DOHH2 (cell line): ENCODE results near the gene ADGRB3.

Experiments used
- H3F3A ChIP-seq: fragments of 200-600 bp; sonication (generic), shearing (Covaris generic); 2 replicates; pipeline ENCODE4 v1.6.0; 2016; ENCODE audit warnings: antibody characterized with exemption, mild to moderate bottlenecking; ENCODE audit not compliant: control insufficient read depth, insufficient read depth
- H3K27ac ChIP-seq: fragments of 200-600 bp; sonication (generic); 2 replicates; pipeline ENCODE4 v1.5.1; 2014; ENCODE audit warnings: low read depth, mild to moderate bottlenecking, low read length, moderate library complexity
- H3K27me3 ChIP-seq: fragments of 200-600 bp; sonication (generic); 2 replicates; pipeline ENCODE4 v1.6.1; 2014; ENCODE audit warnings: mild to moderate bottlenecking, low read length, mixed read lengths; ENCODE audit not compliant: control insufficient read depth
- H3K36me3 ChIP-seq: fragments of 200-600 bp; sonication (generic); 2 replicates; pipeline ENCODE4 v1.6.1; 2014; ENCODE audit warnings: mild to moderate bottlenecking, low read length, moderate library complexity, mixed read lengths; ENCODE audit not compliant: control insufficient read depth
- H3K4me1 ChIP-seq: fragments of 200-600 bp; sonication (generic); 2 replicates; pipeline ENCODE4 v1.6.1; 2014; ENCODE audit warnings: mild to moderate bottlenecking, low read length, mixed read lengths; ENCODE audit not compliant: control insufficient read depth
- H3K4me2 ChIP-seq: fragments of 200-600 bp; sonication (generic); 2 replicates; pipeline ENCODE4 v1.6.0; 2014; ENCODE audit warnings: mild to moderate bottlenecking, low read length, moderate library complexity
- H3K4me3 ChIP-seq: fragments of 200-600 bp; sonication (generic); 2 replicates; pipeline ENCODE4 v1.5.1; 2014; ENCODE audit warnings: mild to moderate bottlenecking, low read length, mixed read lengths
- H3K79me2 ChIP-seq: fragments of 200-600 bp; sonication (generic); 2 replicates; pipeline ENCODE4 v1.6.1; 2014; ENCODE audit warnings: mild to moderate bottlenecking, low read length, mixed read lengths; ENCODE audit not compliant: control insufficient read depth
- H3K9me2 ChIP-seq: fragments of 200-600 bp; sonication (generic); replicated peaks from 2 replicates; pipeline ENCODE4 v1.6.1; 2014; ENCODE audit warnings: mild to moderate bottlenecking, low read length, mixed read lengths; ENCODE audit not compliant: control insufficient read depth
- H3K9me3 ChIP-seq: fragments of 200-600 bp; sonication (generic); 2 replicates; pipeline ENCODE4 v1.6.1; 2014; ENCODE audit warnings: antibody characterized with exemption, low read length, mixed read lengths; ENCODE audit not compliant: control insufficient read depth, insufficient read depth
- H4K20me1 ChIP-seq: fragments of 200-600 bp; sonication (generic); 2 replicates; pipeline ENCODE4 v1.6.0; 2014; ENCODE audit warnings: low read depth, mild to moderate bottlenecking, antibody characterized with exemption, low read length, moderate library complexity; ENCODE audit not compliant: control insufficient read depth, insufficient read depth
- EZH2phosphoT487 ChIP-seq: fragments of 200-600 bp; sonication (generic); IDR thresholded peaks from 2 replicates; pipeline ENCODE4 v1.6.1; 2017; ENCODE audit warnings: borderline replicate concordance, mild to moderate bottlenecking, antibody characterized with exemption, low read length, moderate library complexity, mixed read lengths
- TF ChIP-seq, protein P1 (sequence below): fragments of 200-600 bp; sonication (generic); IDR thresholded peaks from one replicate; pipeline ENCODE4 v1.5.1; 2014; ENCODE audit warnings: antibody characterized with exemption, mild to moderate bottlenecking, low read depth, low read length; ENCODE audit not compliant: poor library complexity, severe bottlenecking

ADGRB3 gene

GRCh38 chr6:69422020-69422419, 786.9 kb downstream of the ADGRB3 start:
- H3F3A ChIP-seq: no peaks in the 10 kb centered on the region
- H3K27me3 ChIP-seq: no peaks in the 10 kb centered on the region
- no peaks in the 10 kb centered on the region for H3K79me2 ChIP-seq
- no peak overlapping the region for H3K4me3 ChIP-seq
- TF ChIP-seq EZH2phosphoT487: no peak
- TF ChIP-seq, protein P1, sequence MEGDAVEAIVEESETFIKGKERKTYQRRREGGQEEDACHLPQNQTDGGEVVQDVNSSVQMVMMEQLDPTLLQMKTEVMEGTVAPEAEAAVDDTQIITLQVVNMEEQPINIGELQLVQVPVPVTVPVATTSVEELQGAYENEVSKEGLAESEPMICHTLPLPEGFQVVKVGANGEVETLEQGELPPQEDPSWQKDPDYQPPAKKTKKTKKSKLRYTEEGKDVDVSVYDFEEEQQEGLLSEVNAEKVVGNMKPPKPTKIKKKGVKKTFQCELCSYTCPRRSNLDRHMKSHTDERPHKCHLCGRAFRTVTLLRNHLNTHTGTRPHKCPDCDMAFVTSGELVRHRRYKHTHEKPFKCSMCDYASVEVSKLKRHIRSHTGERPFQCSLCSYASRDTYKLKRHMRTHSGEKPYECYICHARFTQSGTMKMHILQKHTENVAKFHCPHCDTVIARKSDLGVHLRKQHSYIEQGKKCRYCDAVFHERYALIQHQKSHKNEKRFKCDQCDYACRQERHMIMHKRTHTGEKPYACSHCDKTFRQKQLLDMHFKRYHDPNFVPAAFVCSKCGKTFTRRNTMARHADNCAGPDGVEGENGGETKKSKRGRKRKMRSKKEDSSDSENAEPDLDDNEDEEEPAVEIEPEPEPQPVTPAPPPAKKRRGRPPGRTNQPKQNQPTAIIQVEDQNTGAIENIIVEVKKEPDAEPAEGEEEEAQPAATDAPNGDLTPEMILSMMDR: no peak
- H3K9me3 ChIP-seq: no peaks in the 10 kb centered on the region
- H3K9me2 ChIP-seq: no peaks in the 10 kb centered on the region
- H4K20me1 ChIP-seq: no peaks in the 10 kb centered on the region
- H3K36me3 ChIP-seq: no peaks in the 10 kb centered on the region
- H3K4me2 ChIP-seq: no peak overlapping the region
- no peaks in the 10 kb centered on the region for H3K4me1 ChIP-seq
- H3K27ac ChIP-seq: no peak overlapping the region

- no peaks in the 10 kb centered on the region for H3K4me1 ChIP-seq
- H3K27me3 ChIP-seq: no peaks in the 10 kb centered on the region
- no peaks in the 10 kb centered on the region for H3F3A ChIP-seq
- H3K4me2 ChIP-seq: no peak overlapping the region
- H4K20me1 ChIP-seq: no peaks in the 10 kb centered on the region
- H3K9me3 ChIP-seq: no peaks in the 10 kb centered on the region
- H3K9me2 ChIP-seq: no peaks in the 10 kb centered on the region
- no peaks in the 10 kb centered on the region for H3K36me3 ChIP-seq
- TF ChIP-seq, protein P1: no peak
- TF ChIP-seq EZH2phosphoT487: no peak
- H3K27ac ChIP-seq: no peak overlapping the region
- H3K4me3 ChIP-seq: no peak overlapping the region
- H3K79me2 ChIP-seq: no peaks in the 10 kb centered on the region
Measured at GRCh38 chr6:69422475-69422874, 787.4 kb downstream of the ADGRB3 start.

- Histone ChIP-seq H3K27ac (no peak overlapping the region), H3K27me3 (no peaks in the 10 kb centered on the region)
Measured at GRCh38 chr6:69423785-69424184, 788.7 kb downstream of the ADGRB3 start.

More at GRCh38 chr6:69423785-69424184, 788.7 kb downstream of the ADGRB3 start:
- no peaks in the 10 kb centered on the region for H3K79me2 ChIP-seq
- no peaks in the 10 kb centered on the region for H3K9me2 ChIP-seq
- TF ChIP-seq EZH2phosphoT487: no peak
- TF ChIP-seq, protein P1: no peak
- H3K9me3 ChIP-seq: no peaks in the 10 kb centered on the region
- no peak overlapping the region for H3K4me3 ChIP-seq
- no peaks in the 10 kb centered on the region for H4K20me1 ChIP-seq
- H3K4me1 ChIP-seq: no peaks in the 10 kb centered on the region
- no peaks in the 10 kb centered on the region for H3F3A ChIP-seq
- no peak overlapping the region for H3K4me2 ChIP-seq
- no peaks in the 10 kb centered on the region for H3K36me3 ChIP-seq
